ENCODE measurements around the gene FAM171A2.

GRCh38 chr17:44348988-44349364 is 14.7 kb downstream of the FAM171A2 start:
- no peak for TF ChIP-seq CTCF (IDR thresholded peaks at IDR 0.05)
- TF ChIP-seq EZH2 (IDR thresholded peaks at IDR 0.05; ENCODE audit: borderline replicate concordance, insufficient read depth, low read depth, low read length, poor library complexity, severe bottlenecking): no peak
